ENCODE measurements around the gene SRPX.

SRPX gene

GRCh38 chrX:38124000-38124399 lies 96.7 kb downstream of the SRPX start (continued):
- TF ChIP-seq CREB5 (CRISPR knock-in tag; IDR thresholded peaks at IDR 0.05; ENCODE audit: low read depth) (no peak), ZNF8 (CRISPR knock-in tag; IDR thresholded peaks at IDR 0.05) (no peak)

GRCh38 chrX:38117485-38117884 lies 103.2 kb downstream of the SRPX start:
- TF ChIP-seq ZFP30 (CRISPR knock-in tag; IDR thresholded peaks at IDR 0.05) (no peak), SNAI2 (CRISPR knock-in tag; IDR thresholded peaks at IDR 0.05) (no peak), CREB5 (CRISPR knock-in tag; IDR thresholded peaks at IDR 0.05; ENCODE audit: low read depth) (no peak), PPARA (CRISPR knock-in tag; IDR thresholded peaks at IDR 0.05; ENCODE audit: borderline replicate concordance) (no peak), RARB (CRISPR knock-in tag; IDR thresholded peaks at IDR 0.05) (no peak), ZNF565 (CRISPR knock-in tag; conservative IDR thresholded peaks at IDR 0.05; ENCODE audit: low read depth) (no peak), ZNF70 (CRISPR knock-in tag; IDR thresholded peaks at IDR 0.05) (no peak), BACH2 (CRISPR knock-in tag; IDR thresholded peaks at IDR 0.05; ENCODE audit: borderline replicate concordance) (no peak), CSRNP3 (CRISPR knock-in tag; IDR thresholded peaks at IDR 0.05) (no peak), OSR1 (CRISPR knock-in tag; IDR thresholded peaks at IDR 0.05) (no peak), GLIS3 (CRISPR knock-in tag; IDR thresholded peaks at IDR 0.05) (no peak), ESRRG (CRISPR knock-in tag; IDR thresholded peaks at IDR 0.05) (no peak), ZNF8 (CRISPR knock-in tag; IDR thresholded peaks at IDR 0.05) (no peak), POU6F1 (CRISPR knock-in tag; IDR thresholded peaks at IDR 0.05; ENCODE audit: borderline replicate concordance, low read depth) (no peak)
- ATAC-seq, result no peak

GRCh38 chrX:38116706-38117105 lies 104.0 kb downstream of the SRPX start:
- ATAC-seq, result no peak

GRCh38 chrX:38112566-38112965 lies 108.1 kb downstream of the SRPX start:
- no peak for ATAC-seq
- TF ChIP-seq PPARA (CRISPR knock-in tag; IDR thresholded peaks at IDR 0.05; ENCODE audit: borderline replicate concordance), result no peak
- no peak for TF ChIP-seq SNAI2 (CRISPR knock-in tag; IDR thresholded peaks at IDR 0.05)
- no peak for TF ChIP-seq POU6F1 (CRISPR knock-in tag; IDR thresholded peaks at IDR 0.05; ENCODE audit: borderline replicate concordance, low read depth)
- TF ChIP-seq OSR1 (CRISPR knock-in tag; IDR thresholded peaks at IDR 0.05), result no peak
- TF ChIP-seq ARNTL (CRISPR knock-in tag; IDR thresholded peaks at IDR 0.05; ENCODE audit: borderline replicate concordance, low read depth), result no peak
- no peak for TF ChIP-seq PATZ1 (CRISPR knock-in tag; IDR thresholded peaks at IDR 0.05; ENCODE audit: borderline replicate concordance)
- no peak for TF ChIP-seq TSHZ2 (CRISPR knock-in tag; IDR thresholded peaks at IDR 0.05)

More at GRCh38 chrX:38116706-38117105, 104.0 kb downstream of the SRPX start:
- TF ChIP-seq TCF4 (CRISPR knock-in tag; IDR thresholded peaks at IDR 0.05; ENCODE audit: borderline replicate concordance) (no peak), BACH2 (CRISPR knock-in tag; IDR thresholded peaks at IDR 0.05; ENCODE audit: borderline replicate concordance) (no peak), ZFP30 (CRISPR knock-in tag; IDR thresholded peaks at IDR 0.05) (no peak), RARB (CRISPR knock-in tag; IDR thresholded peaks at IDR 0.05) (no peak), ZC3H10 (CRISPR knock-in tag; IDR thresholded peaks at IDR 0.05) (no peak), CSRNP3 (CRISPR knock-in tag; IDR thresholded peaks at IDR 0.05) (no peak)
